GM19467 (cell line): ENCODE measurements around the gene ANKRD29.
A peak's percentile ranks its signal among the peaks of the same experiment; 100 is the strongest.
"Not testable (repeated sequence)": the region's sequence is repeated elsewhere in the genome, so short reads cannot be mapped to it uniquely, and the experiment has no call there.

Source experiments
- ATAC-seq: cut with Tn5 transposase; IDR thresholded peaks from one replicate; pipeline ENCODE4 v1.9.1; 2021; ENCODE audit warnings: mild to moderate bottlenecking, moderate library complexity; ENCODE audit not compliant: unreplicated experiment

Gene ANKRD29

GRCh38 chr18:23617412-23618014 lies 45.2 kb downstream of the ANKRD29 start:
- peak; percentile 55 for ATAC-seq

- ATAC-seq = no peak
These were observed 46.5 kb downstream of the ANKRD29 start for GRCh38 chr18:23616258-23616657.

- ATAC-seq = no peak
These were observed 47.8 kb downstream of the ANKRD29 start for GRCh38 chr18:23614891-23615290.

GRCh38 chr18:23614413-23614812 lies 48.3 kb downstream of the ANKRD29 start:
- no peak for ATAC-seq

GRCh38 chr18:23613091-23613475 lies 49.6 kb downstream of the ANKRD29 start:
- ATAC-seq = not testable (repeated sequence)

- ATAC-seq = no peak
These were observed 50.1 kb downstream of the ANKRD29 start for GRCh38 chr18:23612434-23613090.

- no peak for ATAC-seq
These were observed 53.2 kb downstream of the ANKRD29 start for GRCh38 chr18:23609390-23610023.

GRCh38 chr18:23608211-23608610 lies 54.5 kb downstream of the ANKRD29 start:
- no peak for ATAC-seq

- ATAC-seq = no peak
These were observed 56.8 kb downstream of the ANKRD29 start for GRCh38 chr18:23605941-23606340.

GRCh38 chr18:23599809-23600208 lies 62.9 kb downstream of the ANKRD29 start:
- no peak for ATAC-seq

GRCh38 chr18:23596183-23596582 lies 66.5 kb downstream of the ANKRD29 start:
- no peak for ATAC-seq

GRCh38 chr18:23595591-23595990 lies 67.1 kb downstream of the ANKRD29 start:
- ATAC-seq = no peak

- no peak for ATAC-seq
These were observed 69.0 kb downstream of the ANKRD29 start for GRCh38 chr18:23593720-23594119.

GRCh38 chr18:23592911-23593310 lies 69.8 kb downstream of the ANKRD29 start:
- ATAC-seq = no peak

GRCh38 chr18:23591011-23591410 lies 71.7 kb downstream of the ANKRD29 start:
- no peak for ATAC-seq

- no peak for ATAC-seq
These were observed 73.7 kb downstream of the ANKRD29 start for GRCh38 chr18:23588836-23589560.

GRCh38 chr18:23587220-23587642 lies 75.5 kb downstream of the ANKRD29 start:
- no peak for ATAC-seq

GRCh38 chr18:23586249-23587196 lies 76.2 kb downstream of the ANKRD29 start, which contains the start of gene NPC1:
Gene NPC1, minus strand, starts transcription at chr18:23586506. Its CDS starts 163 bp downstream, at chr18:23586343.
- ATAC-seq = peak; percentile 84

- no peak for ATAC-seq
These were observed 76.8 kb downstream of the ANKRD29 start for GRCh38 chr18:23585897-23586248.
